Hepatocyte (in vitro differentiated cells): ENCODE data around the gene CLDN3. TPM values are rescaled to one million over a fixed set of nuclear protein-coding genes. Genes with fewer than 3 reads are reported as not detected.
A peak's percentile ranks its signal among the peaks of the same experiment; 100 is the strongest.

Experiments used
- DNase-seq: peaks from one replicate; pipeline ENCODE4 v3.0.0-alpha.2; 2016; ENCODE audit warnings: low spot score
- H2AFZ ChIP-seq: fragments of 200-600 bp; sonication (generic); 2 replicates; pipeline ENCODE4 v1.6.0; 2016; ENCODE audit warnings: antibody characterized with exemption, mild to moderate bottlenecking
- H3K27ac ChIP-seq: fragments of 200-600 bp; sonication (generic); 2 replicates; pipeline ENCODE4 v1.5.1; 2016; ENCODE audit warnings: mild to moderate bottlenecking
- H3K27me3 ChIP-seq: fragments of 200-600 bp; sonication (generic); 2 replicates; pipeline ENCODE4 v1.6.1; 2016
- H3K36me3 ChIP-seq: fragments of 200-600 bp; sonication (generic); replicated peaks from 2 replicates; pipeline ENCODE4 v1.5.1; 2016; ENCODE audit warnings: low read depth; ENCODE audit not compliant: insufficient read depth
- H3K4me1 ChIP-seq: fragments of 200-600 bp; sonication (generic); 2 replicates; pipeline ENCODE4 v1.5.1; 2016; ENCODE audit warnings: mild to moderate bottlenecking, moderate library complexity; ENCODE audit not compliant: insufficient read depth
- H3K4me2 ChIP-seq: fragments of 200-600 bp; sonication (generic); 2 replicates; pipeline ENCODE4 v1.6.0; 2016
- H3K4me3 ChIP-seq: fragments of 200-600 bp; sonication (generic); 2 replicates; pipeline ENCODE4 v1.5.1; 2016; ENCODE audit warnings: mild to moderate bottlenecking
- H3K79me2 ChIP-seq: fragments of 200-600 bp; sonication (generic); 2 replicates; pipeline ENCODE4 v1.6.0; 2017; ENCODE audit warnings: mild to moderate bottlenecking
- H3K9me2 ChIP-seq: fragments of 200-600 bp; sonication (generic); replicated peaks from 2 replicates; pipeline ENCODE4 v1.6.0; 2017; ENCODE audit warnings: mild to moderate bottlenecking; ENCODE audit not compliant: insufficient read depth
- H3K9me3 ChIP-seq: fragments of 200-600 bp; sonication (generic); 2 replicates; pipeline ENCODE4 v1.5.1; 2016; ENCODE audit warnings: low read depth, mild to moderate bottlenecking
- H4K20me1 ChIP-seq: fragments of 200-600 bp; sonication (generic); 2 replicates; pipeline ENCODE4 v1.6.0; 2016; ENCODE audit warnings: mild to moderate bottlenecking; ENCODE audit not compliant: insufficient read depth, poor library complexity, severe bottlenecking
- CTCF ChIP-seq: fragments of 200-600 bp; sonication (generic); IDR thresholded peaks from 2 replicates; pipeline ENCODE4 v1.5.1; 2016; ENCODE audit warnings: antibody characterized with exemption, mild to moderate bottlenecking; ENCODE audit not compliant: poor library complexity
- EZH2 ChIP-seq: fragments of 200-600 bp; sonication (generic); IDR thresholded peaks from 2 replicates; pipeline ENCODE4 v1.6.1; 2016; ENCODE audit warnings: antibody characterized with exemption, mild to moderate bottlenecking, borderline replicate concordance
- EZH2phosphoT487 ChIP-seq: fragments of 200-600 bp; sonication (generic); IDR thresholded peaks from one replicate; pipeline ENCODE4 v1.6.1; 2018; ENCODE audit warnings: antibody characterized with exemption, mild to moderate bottlenecking, low read depth, moderate library complexity; ENCODE audit not compliant: unreplicated experiment, severe bottlenecking
- WGBS: methylation state at CpG from one replicate; pipeline ENCODE4 v1.1.6; 2016; ENCODE audit warnings: low lambda C conversion rate; ENCODE audit errors: missing lambda C conversion rate; 5-methylcytosine and 5-hydroxymethylcytosine counted together
- polyA plus RNA-seq: library from polyadenylated mRNA; unstranded; fragments of >200 nt; fragmentation: Nextera tagmentation; extraction: Ambion mirVana; gene quantifications from 2 replicates; pipeline ENCODE4 v1.2.1, GENCODE V29; 2016
- total RNA-seq: library from RNA; depleted of rRNA; stranded (reverse); fragments of >200 nt; gene quantifications from 2 replicates; pipeline ENCODE4 v1.2.3, GENCODE V29; 2014

Gene CLDN3
- total and polyA plus RNA-seq, 2 experiments from 2014 or later = 53.7 to 142 TPM

GRCh38 chr7:73740771-73741170 is 29.3 kb downstream of the CLDN3 start:
- peak overlapping the region; percentile 98 for H3K27ac ChIP-seq
- TF ChIP-seq EZH2phosphoT487 (no peak), EZH2 (no peak), CTCF (no peak)
- WGBS = 55% methylated on average over 5 of the region's 5 CpGs

DNA sequence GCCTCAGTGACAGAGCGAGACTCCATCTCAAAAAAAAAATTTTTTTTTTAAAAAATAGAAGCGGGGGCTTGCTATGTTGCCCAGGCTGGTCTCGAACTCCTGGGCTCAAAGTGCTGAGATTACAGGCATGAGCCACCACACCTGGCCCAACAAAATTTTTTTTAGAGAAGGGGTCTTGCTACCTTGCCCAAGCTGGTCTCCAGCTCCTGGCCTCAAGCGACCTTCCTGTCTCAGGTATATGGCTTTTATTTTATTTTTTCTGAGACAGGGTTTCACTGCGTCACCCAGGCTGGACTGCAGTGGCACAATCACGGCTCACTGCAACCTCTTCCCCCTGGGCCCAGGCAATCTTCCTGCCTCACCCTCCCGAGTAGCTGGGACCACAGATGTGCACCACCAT is 29.9 kb downstream of the CLDN3 start:
- H3K27ac ChIP-seq = peak overlapping the region; percentile 98
- TF ChIP-seq EZH2 (no peak), EZH2phosphoT487 (no peak), CTCF (no peak)
- H3K4me3 ChIP-seq = no peak overlapping the region
- H3K9me3 ChIP-seq = no peaks in the 10 kb centered on the region
- H2AFZ ChIP-seq = no peak overlapping the region
- peaks cover 43% of the 10 kb centered on the region for H3K4me1 ChIP-seq
- H4K20me1 ChIP-seq = no peaks in the 10 kb centered on the region
- no peaks in the 10 kb centered on the region for H3K27me3 ChIP-seq
- no peak overlapping the region for H3K4me2 ChIP-seq
- WGBS = 92% methylated on average over 7 of the region's 7 CpGs
- DNase-seq = no peak
- no peaks in the 10 kb centered on the region for H3K36me3 ChIP-seq
- peaks cover 21% of the 10 kb centered on the region for H3K79me2 ChIP-seq
- H3K9me2 ChIP-seq = no peaks in the 10 kb centered on the region

More at GRCh38 chr7:73740771-73741170, 29.3 kb downstream of the CLDN3 start:
- Histone ChIP-seq H3K4me2 (no peak overlapping the region), H3K27me3 (no peaks in the 10 kb centered on the region), H2AFZ (no peak overlapping the region), H3K4me3 (no peak overlapping the region), H3K79me2 (peaks cover 21% of the 10 kb centered on the region), H3K9me2 (no peaks in the 10 kb centered on the region), H3K9me3 (no peaks in the 10 kb centered on the region), H3K4me1 (peaks cover 41% of the 10 kb centered on the region), H3K36me3 (no peaks in the 10 kb centered on the region), H4K20me1 (no peaks in the 10 kb centered on the region)
- DNase-seq = peak; percentile 38

DNA sequence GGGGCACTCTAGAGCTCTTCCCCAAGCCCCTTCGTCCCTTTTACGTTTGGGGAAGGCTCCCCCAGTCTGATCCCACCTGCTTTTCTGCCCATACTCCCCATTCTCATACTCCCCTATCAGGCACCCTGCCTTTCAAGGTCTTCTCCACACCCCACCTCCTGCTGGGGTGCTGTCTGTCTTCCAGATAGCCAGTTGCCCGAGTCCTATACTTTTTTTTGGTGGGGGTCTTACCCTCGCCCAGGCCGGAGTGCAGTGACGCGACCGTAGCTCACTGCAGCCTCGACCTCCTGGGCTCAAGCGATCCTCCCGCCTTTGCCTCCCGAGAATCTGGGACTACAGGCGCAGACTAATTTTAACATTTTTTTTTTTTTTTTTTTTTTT is 30.7 kb downstream of the CLDN3 start:
- H3K4me3 ChIP-seq = peak overlapping the region; percentile 30
- no peaks in the 10 kb centered on the region for H4K20me1 ChIP-seq
- peaks cover 21% of the 10 kb centered on the region for H3K79me2 ChIP-seq
- H3K27ac ChIP-seq = peak overlapping the region; percentile 98
- no peaks in the 10 kb centered on the region for H3K9me3 ChIP-seq
- no peaks in the 10 kb centered on the region for H3K27me3 ChIP-seq
- no peak for DNase-seq
- H3K36me3 ChIP-seq = no peaks in the 10 kb centered on the region
- H2AFZ ChIP-seq = peak overlapping the region; percentile 58
- WGBS = 61% methylated on average over 8 of the region's 13 CpGs
- peaks cover 44% of the 10 kb centered on the region for H3K4me1 ChIP-seq
- H3K4me2 ChIP-seq = peak overlapping the region; percentile 87
- TF ChIP-seq EZH2phosphoT487 = no peak
- TF ChIP-seq CTCF = no peak
- H3K9me2 ChIP-seq = no peaks in the 10 kb centered on the region
